Stimulated activated CD8-positive, alpha-beta memory T cell treated with anti-CD3 and anti-CD28 coated beads, Interleukin-4, amount 100 ng/mL, for 4 hours (primary cell): ENCODE data around the gene TTC28.
"Not testable (repeated sequence)": the region's sequence is repeated elsewhere in the genome, so short reads cannot be mapped to it uniquely, and the experiment has no call there.

Source experiments
- DNase-seq, 2 donors: peaks; one replicate each; pipeline ENCODE4 v3.0.0-alpha.2; 2020; ENCODE audit warnings: low read depth in 2 of 2, low spot score in 1 of 2

TTC28 gene

GRCh38 chr22:28491289-28491688, 188.4 kb downstream of the TTC28 start:
- not testable (repeated sequence) for DNase-seq

- no peak for DNase-seq
These were observed 190.8 kb downstream of the TTC28 start for GRCh38 chr22:28488825-28489224.

GRCh38 chr22:28484662-28485061, 195.0 kb downstream of the TTC28 start:
- no peak for DNase-seq

- DNase-seq, result no peak
These were observed 197.9 kb downstream of the TTC28 start for GRCh38 chr22:28481725-28482124.

- DNase-seq, result no peak
These were observed 199.5 kb downstream of the TTC28 start for GRCh38 chr22:28480000-28480715.

- no peak for DNase-seq
These were observed 201.1 kb downstream of the TTC28 start for GRCh38 chr22:28478564-28478963.

- DNase-seq, result no peak
These were observed 202.1 kb downstream of the TTC28 start for GRCh38 chr22:28477556-28477955.

- no peak for DNase-seq
These were observed 205.3 kb downstream of the TTC28 start for GRCh38 chr22:28474330-28474729.

GRCh38 chr22:28473258-28473657, 206.4 kb downstream of the TTC28 start:
- DNase-seq, result no peak

- not testable (repeated sequence) for DNase-seq
These were observed 212.6 kb downstream of the TTC28 start for GRCh38 chr22:28467055-28467454.

GRCh38 chr22:28466399-28466798, 213.2 kb downstream of the TTC28 start:
- DNase-seq, result no peak

GRCh38 chr22:28465841-28466240, 213.8 kb downstream of the TTC28 start:
- DNase-seq, result no peak

- DNase-seq, result no peak
These were observed 215.5 kb downstream of the TTC28 start for GRCh38 chr22:28464127-28464526.

GRCh38 chr22:28463408-28463807, 216.2 kb downstream of the TTC28 start:
- DNase-seq, result not testable (repeated sequence)

GRCh38 chr22:28462901-28463300, 216.7 kb downstream of the TTC28 start:
- no peak for DNase-seq

GRCh38 chr22:28462041-28462440, 217.6 kb downstream of the TTC28 start:
- no peak for DNase-seq

GRCh38 chr22:28454431-28455064, 225.1 kb downstream of the TTC28 start:
- no peak for DNase-seq

GRCh38 chr22:28450109-28450508, 229.5 kb downstream of the TTC28 start:
- no peak for DNase-seq

- DNase-seq, result no peak
These were observed 230.6 kb downstream of the TTC28 start for GRCh38 chr22:28449041-28449440.

GRCh38 chr22:28448625-28449024, 231.0 kb downstream of the TTC28 start:
- DNase-seq, result no peak

- DNase-seq, result no peak
These were observed 235.0 kb downstream of the TTC28 start for GRCh38 chr22:28444659-28445058.

GRCh38 chr22:28443526-28443876, 236.1 kb downstream of the TTC28 start:
- no peak for DNase-seq
